Endothelial cell of umbilical vein (primary cell): ENCODE measurements around the gene PLPP3. TPM values are rescaled to one million over a fixed set of nuclear protein-coding genes. Genes with fewer than 3 reads are reported as not detected.

Source experiments
- BruUV-seq: library from RNA; stranded (reverse); fragments of 400-500 nt; replicated peaks from 2 replicates; lab custom pipeline; 2021; lab: Mats Ljungman, UMichigan
- CTCF ChIA-PET: fragments of 300-600, 350-600 bp; sonication (Branson Sonifier 250); formaldehyde crosslinking; loops from one replicate; lab custom pipeline; 2021; ENCODE audit warnings: antibody characterized with exemption, inconsistent platforms; lab: Charles Lee
- POLR2A ChIA-PET: fragments of 300-600, 350-600 bp; sonication (Branson Sonifier 250); formaldehyde crosslinking; loops from one replicate; lab custom pipeline; 2021; ENCODE audit warnings: antibody characterized with exemption, inconsistent platforms; lab: Charles Lee
- DNase-seq: peaks from one replicate; pipeline ENCODE4 v3.0.0-alpha.2; 2011; ENCODE audit warnings: low read depth, low spot score
- FAIRE-seq: peaks from 2 replicates; lab custom pipeline; 2011; peaks lifted over from hg19 to GRCh38; lab: Jason Lieb, UNC
- H2AFZ ChIP-seq: 2 replicates; pipeline ENCODE4 v1.6.0; 2012; ENCODE audit warnings: low read depth, low read length, control low read depth, inconsistent platforms
- H3K27ac ChIP-seq: 2 replicates; pipeline ENCODE4 v1.5.1; 2011; ENCODE audit warnings: low read depth, mild to moderate bottlenecking, control low read depth, low read length, moderate library complexity; ENCODE audit not compliant: insufficient read depth
- H3K27me3 ChIP-seq, 2 experiments: 2 replicates each; pipeline versions ENCODE4 v1.6.0 to v1.6.1; 2011; ENCODE audit warnings: low read length in 2 of 2, mixed read lengths in 1 of 2; ENCODE audit not compliant: control insufficient read depth in 2 of 2, insufficient read depth in 2 of 2
- H3K36me3 ChIP-seq, 2 experiments: 2 replicates in 1 of 2; 3 replicates in 1 of 2; pipeline ENCODE4 v1.5.1; 2011; ENCODE audit warnings: low read length in 2 of 2, mild to moderate bottlenecking in 1 of 2, moderate library complexity in 1 of 2; ENCODE audit not compliant: control insufficient read depth in 2 of 2, insufficient read depth in 2 of 2; ENCODE audit errors: extremely low read depth in 1 of 2
- H3K4me1 ChIP-seq: 3 replicates; pipeline ENCODE4 v1.5.1; 2011; ENCODE audit warnings: mild to moderate bottlenecking, low read length; ENCODE audit not compliant: control insufficient read depth, insufficient read depth; ENCODE audit errors: extremely low read depth
- H3K4me2 ChIP-seq: 2 replicates; pipeline ENCODE4 v1.6.1; 2011; ENCODE audit warnings: low read length, control low read depth, mixed read lengths; ENCODE audit not compliant: insufficient read depth
- H3K4me3 ChIP-seq, 3 experiments: fragments of 200-600 bp in 1 of 3; sonication (generic), shearing (Covaris generic) in 1 of 3; replicated peaks in 1 of 3; 2 replicates each; pipeline ENCODE4 v1.5.1; 2011 to 2016; ENCODE audit warnings: control low read depth in 3 of 3, low read length in 3 of 3, mild to moderate bottlenecking in 2 of 3, inconsistent platforms in 1 of 3, low read depth in 1 of 3, moderate library complexity in 1 of 3; ENCODE audit not compliant: insufficient read depth in 1 of 3
- H3K79me2 ChIP-seq: 2 replicates; pipeline ENCODE4 v1.6.0; 2012; ENCODE audit warnings: low read length, inconsistent platforms; ENCODE audit not compliant: control insufficient read depth, insufficient read depth
- H3K9ac ChIP-seq: replicated peaks from 2 replicates; pipeline ENCODE3; 2011; ENCODE audit warnings: low read length, control low read depth; ENCODE audit not compliant: insufficient read depth; ENCODE audit errors: extremely low read depth
- H3K9me1 ChIP-seq: replicated peaks from 3 replicates; pipeline ENCODE4 v1.6.0; 2011; ENCODE audit warnings: mild to moderate bottlenecking, low read length; ENCODE audit not compliant: control insufficient read depth, insufficient read depth; ENCODE audit errors: extremely low read depth
- H3K9me3 ChIP-seq: replicated peaks from 2 replicates; pipeline ENCODE4 v1.5.1; 2012; ENCODE audit warnings: low read length, inconsistent platforms; ENCODE audit not compliant: control insufficient read depth, insufficient read depth
- H4K20me1 ChIP-seq: replicated peaks from 2 replicates; pipeline ENCODE3; 2011; ENCODE audit warnings: mild to moderate bottlenecking, low read length; ENCODE audit not compliant: control insufficient read depth, insufficient read depth; ENCODE audit errors: extremely low read depth
- EZH2 ChIP-seq: IDR thresholded peaks from 2 replicates; pipeline ENCODE4 v1.6.1; 2012; ENCODE audit warnings: borderline replicate concordance, low read depth, mild to moderate bottlenecking, moderate library complexity, low read length, inconsistent platforms; ENCODE audit not compliant: severe bottlenecking
- FOS ChIP-seq: IDR thresholded peaks from 2 replicates; pipeline ENCODE4 v1.6.1; 2011; ENCODE audit warnings: mild to moderate bottlenecking, low read length, moderate library complexity, borderline replicate concordance; ENCODE audit not compliant: insufficient read depth
- GATA2 ChIP-seq: IDR thresholded peaks from 2 replicates; pipeline ENCODE4 v1.7.0; 2011; ENCODE audit warnings: low read depth, mild to moderate bottlenecking, moderate library complexity, mixed read lengths, low read length; ENCODE audit not compliant: insufficient read length, insufficient read depth
- JUN ChIP-seq: IDR thresholded peaks from 2 replicates; pipeline ENCODE4 v1.6.1; 2011; ENCODE audit warnings: borderline replicate concordance, low read depth; ENCODE audit not compliant: insufficient read length, insufficient read depth
- MYC ChIP-seq: IDR thresholded peaks from one replicate; pipeline ENCODE4 v1.6.1; 2011; ENCODE audit warnings: mild to moderate bottlenecking, low read depth, low read length
- POLR2A ChIP-seq: IDR thresholded peaks from 2 replicates; pipeline ENCODE4 v1.6.1; 2012; ENCODE audit warnings: low read depth, mild to moderate bottlenecking, control low read depth, low read length
- POLR2AphosphoS5 ChIP-seq: IDR thresholded peaks from 2 replicates; pipeline ENCODE4 v1.6.1; 2012; ENCODE audit warnings: low read depth, mild to moderate bottlenecking, control low read depth, low read length, moderate library complexity; ENCODE audit not compliant: insufficient read depth
- dilution Hi-C: fragments of 300-500 bp; cut with MboI; formaldehyde crosslinking; loops from one replicate; pipeline ENCODE4 v1.15.0; 2019; ENCODE audit warnings: low sequenced_read_pairs; ENCODE audit not compliant: extremely low pct_ligation_motif_present
- intact Hi-C: fragments of 100-400 bp; cut with micrococcal nuclease; formaldehyde crosslinking; loops from one replicate; pipeline ENCODE4 v1.10.0; 2022
- polyA plus RNA-seq, 4 experiments: library from polyadenylated mRNA; depleted of rRNA in 3 of 4; stranded (reverse) in 3 of 4; unstranded in 1 of 4; fragments of >200 nt; gene quantifications; 2 replicates each; pipeline versions ENCODE4 v1.2.1 to v1.2.3, GENCODE V29; 2011 to 2012; ENCODE audit warnings: missing spikeins in 1 of 4
- total RNA-seq: library from RNA; stranded (reverse); gene quantifications from 2 replicates; pipeline ENCODE4 v1.2.3, GENCODE V29; 2021
- TF ChIP-seq, protein P1 (sequence below): IDR thresholded peaks from 2 replicates; pipeline ENCODE4 v1.6.1; 2011; ENCODE audit not compliant: insufficient read depth, insufficient read length
- TF ChIP-seq, protein P2 (sequence below), 2 donors: IDR thresholded peaks; 1 replicate in 1 of 2; 2 replicates in 1 of 2; pipeline ENCODE4 v1.5.1; 2011; ENCODE audit warnings: low read length in 2 of 2, mild to moderate bottlenecking in 2 of 2, moderate library complexity in 2 of 2, control low read depth in 1 of 2, inconsistent platforms in 1 of 2, low read depth in 1 of 2; ENCODE audit not compliant: insufficient read depth in 1 of 2; ENCODE audit errors: extremely low read depth in 1 of 2

Gene PLPP3
- total and polyA plus RNA-seq, 2 donors (not counting 3 experiments of a cell fraction or from before 2014, with no cell fraction given): 11.3 to 14.1 TPM

DNA sequence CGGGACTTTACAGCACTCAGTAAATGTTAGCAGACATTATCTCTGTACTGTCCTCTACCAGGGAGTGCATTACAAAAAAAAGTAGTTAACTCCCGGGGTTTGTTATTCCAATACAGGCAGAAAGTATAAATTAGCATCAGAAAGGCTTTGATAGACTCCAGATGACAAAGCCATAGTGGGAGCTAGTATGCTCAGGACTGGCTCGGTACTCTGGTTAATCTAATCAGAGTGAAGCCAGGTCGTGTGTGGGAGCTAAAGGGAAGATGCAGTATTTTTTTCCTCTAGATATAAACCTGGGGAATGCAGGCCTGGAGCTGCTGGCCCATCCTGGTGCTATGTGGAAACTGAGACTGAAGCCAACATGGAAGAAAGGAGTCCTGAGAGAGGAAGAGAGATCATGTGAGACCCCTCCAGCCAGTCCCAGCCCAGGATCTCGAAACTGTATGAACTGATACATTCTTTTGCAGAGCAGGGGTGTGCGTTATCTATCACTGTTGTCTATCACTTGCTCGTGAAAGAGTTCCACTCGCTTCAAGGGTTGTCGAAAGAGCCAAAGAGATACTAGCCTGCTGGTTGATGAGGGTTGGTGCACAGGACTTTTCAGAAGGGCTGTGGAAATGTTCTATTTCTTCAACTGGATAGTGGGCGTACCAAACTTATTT is 125.8 kb downstream of the PLPP3 start:
- FAIRE-seq: no peak
- intact Hi-C loops (no loop called here), dilution Hi-C loops (no loop called here)
- Histone ChIP-seq H3K27ac (no peak overlapping the region), H3K9ac (no peak overlapping the region), H3K9me3 (no peaks in the 10 kb centered on the region), H4K20me1 (no peaks in the 10 kb centered on the region), H3K4me3 (no peak overlapping the region), H3K36me3 (no peaks in the 10 kb centered on the region), H3K4me2 (no peak overlapping the region), H3K27me3 (no peaks in the 10 kb centered on the region), H3K9me1 (no peaks in the 10 kb centered on the region), H2AFZ (no peak overlapping the region), H3K79me2 (no peaks in the 10 kb centered on the region), H3K4me1 (peaks cover 23% of the 10 kb centered on the region)
- DNase-seq: no peak
- BruUV-seq: no TSS peak
- POLR2A ChIA-PET: no interaction called here
- TF ChIP-seq POLR2AphosphoS5: no peak
- CTCF ChIA-PET: interaction anchor here (1.0 kb wide), 1 partner anchor 42 kb away, joined by 3 read pairs; no protein-coding TSS in a partner anchor

DNA sequence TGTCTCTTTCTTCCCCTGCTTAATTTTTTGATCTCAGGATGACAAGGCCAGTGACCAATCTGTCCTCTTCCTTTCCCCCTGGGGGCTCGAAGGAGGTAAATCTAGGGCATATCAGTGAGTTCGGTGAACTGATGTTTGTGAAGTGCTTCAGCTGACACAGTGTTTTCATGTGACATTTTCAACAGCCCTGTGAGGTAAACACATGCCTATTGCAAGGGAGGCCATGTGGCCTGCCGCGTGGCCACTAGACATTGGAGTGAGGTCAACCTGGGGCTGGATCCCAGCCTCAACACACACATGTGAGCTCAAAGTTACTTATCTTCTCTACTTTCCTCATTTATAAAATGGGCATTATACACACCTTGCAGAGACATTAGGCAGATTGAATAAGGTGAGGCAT is 126.3 kb downstream of the PLPP3 start:
- TF ChIP-seq, protein P1, sequence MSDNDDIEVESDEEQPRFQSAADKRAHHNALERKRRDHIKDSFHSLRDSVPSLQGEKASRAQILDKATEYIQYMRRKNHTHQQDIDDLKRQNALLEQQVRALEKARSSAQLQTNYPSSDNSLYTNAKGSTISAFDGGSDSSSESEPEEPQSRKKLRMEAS: no peak
- no peak for TF ChIP-seq POLR2AphosphoS5
- no peak for TF ChIP-seq POLR2A
- no peak for TF ChIP-seq MYC
- TF ChIP-seq, protein P2, sequence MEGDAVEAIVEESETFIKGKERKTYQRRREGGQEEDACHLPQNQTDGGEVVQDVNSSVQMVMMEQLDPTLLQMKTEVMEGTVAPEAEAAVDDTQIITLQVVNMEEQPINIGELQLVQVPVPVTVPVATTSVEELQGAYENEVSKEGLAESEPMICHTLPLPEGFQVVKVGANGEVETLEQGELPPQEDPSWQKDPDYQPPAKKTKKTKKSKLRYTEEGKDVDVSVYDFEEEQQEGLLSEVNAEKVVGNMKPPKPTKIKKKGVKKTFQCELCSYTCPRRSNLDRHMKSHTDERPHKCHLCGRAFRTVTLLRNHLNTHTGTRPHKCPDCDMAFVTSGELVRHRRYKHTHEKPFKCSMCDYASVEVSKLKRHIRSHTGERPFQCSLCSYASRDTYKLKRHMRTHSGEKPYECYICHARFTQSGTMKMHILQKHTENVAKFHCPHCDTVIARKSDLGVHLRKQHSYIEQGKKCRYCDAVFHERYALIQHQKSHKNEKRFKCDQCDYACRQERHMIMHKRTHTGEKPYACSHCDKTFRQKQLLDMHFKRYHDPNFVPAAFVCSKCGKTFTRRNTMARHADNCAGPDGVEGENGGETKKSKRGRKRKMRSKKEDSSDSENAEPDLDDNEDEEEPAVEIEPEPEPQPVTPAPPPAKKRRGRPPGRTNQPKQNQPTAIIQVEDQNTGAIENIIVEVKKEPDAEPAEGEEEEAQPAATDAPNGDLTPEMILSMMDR (IDR thresholded peaks at IDR 0.05; ENCODE audit: extremely low read depth in 1 of 2, insufficient read depth in 1 of 2, low read depth in 1 of 2, low read length in 2 of 2): no peak
- no peak for TF ChIP-seq GATA2
- TF ChIP-seq FOS: no peak
- TF ChIP-seq JUN: no peak
- TF ChIP-seq EZH2: no peak
- FAIRE-seq: no peak
- H3K79me2 ChIP-seq: no peaks in the 10 kb centered on the region
- no peaks in the 10 kb centered on the region for H4K20me1 ChIP-seq
- no peak overlapping the region for H3K27ac ChIP-seq
- no peak overlapping the region for H3K4me2 ChIP-seq
- intact Hi-C loops (no loop called here), dilution Hi-C loops (no loop called here)
- no TSS peak for BruUV-seq
- H3K27me3 ChIP-seq: no peaks in the 10 kb centered on the region
- H3K9me1 ChIP-seq: no peaks in the 10 kb centered on the region
- ChIA-PET POLR2A (no interaction called here), CTCF (interaction anchor here (1.0 to 1.2 kb wide), 2 partner anchors 9 to 42 kb away, joined by 3 read pairs; no protein-coding TSS in a partner anchor)
- DNase-seq: no peak
- peaks cover 21% of the 10 kb centered on the region for H3K4me1 ChIP-seq
- no peak overlapping the region for H3K9ac ChIP-seq
- H2AFZ ChIP-seq: no peak overlapping the region
- H3K9me3 ChIP-seq: no peaks in the 10 kb centered on the region
- no peak overlapping the region for H3K4me3 ChIP-seq
- no peaks in the 10 kb centered on the region for H3K36me3 ChIP-seq
